CMK (cell line): ENCODE data around the gene AIF1L.
"Not testable (repeated sequence)": the region's sequence is repeated elsewhere in the genome, so short reads cannot be mapped to it uniquely, and the experiment has no call there.

Experiments used
- DNase-seq: peaks from one replicate; pipeline ENCODE4 v3.0.0-alpha.2; 2010; ENCODE audit warnings: low read depth

Gene AIF1L

GRCh38 chr9:131121346-131121745 lies 25.0 kb downstream of the AIF1L start:
- no peak for DNase-seq

DNA sequence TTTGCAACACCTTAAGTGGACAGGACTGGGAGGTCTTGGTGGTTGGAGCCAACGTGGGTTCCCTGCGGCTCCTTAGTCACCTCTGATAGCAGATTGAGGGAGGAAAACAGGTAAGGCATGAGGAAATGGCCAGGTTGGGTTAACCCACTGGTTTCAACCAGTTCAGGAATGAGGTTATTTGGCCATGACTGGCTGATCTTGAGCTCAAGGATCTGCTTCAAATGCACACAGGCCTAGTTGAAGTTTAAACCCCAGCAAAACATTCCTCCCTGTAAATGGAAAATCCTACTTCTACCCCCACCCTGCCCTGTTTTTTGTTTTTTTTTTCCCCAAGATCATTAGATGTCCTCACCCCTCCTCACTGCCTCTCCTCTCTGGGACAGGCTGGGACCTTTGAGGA lies 25.8 kb downstream of the AIF1L start:
- no peak for DNase-seq

GRCh38 chr9:131125038-131125287 lies 28.6 kb downstream of the AIF1L start:
- no peak for DNase-seq

DNA sequence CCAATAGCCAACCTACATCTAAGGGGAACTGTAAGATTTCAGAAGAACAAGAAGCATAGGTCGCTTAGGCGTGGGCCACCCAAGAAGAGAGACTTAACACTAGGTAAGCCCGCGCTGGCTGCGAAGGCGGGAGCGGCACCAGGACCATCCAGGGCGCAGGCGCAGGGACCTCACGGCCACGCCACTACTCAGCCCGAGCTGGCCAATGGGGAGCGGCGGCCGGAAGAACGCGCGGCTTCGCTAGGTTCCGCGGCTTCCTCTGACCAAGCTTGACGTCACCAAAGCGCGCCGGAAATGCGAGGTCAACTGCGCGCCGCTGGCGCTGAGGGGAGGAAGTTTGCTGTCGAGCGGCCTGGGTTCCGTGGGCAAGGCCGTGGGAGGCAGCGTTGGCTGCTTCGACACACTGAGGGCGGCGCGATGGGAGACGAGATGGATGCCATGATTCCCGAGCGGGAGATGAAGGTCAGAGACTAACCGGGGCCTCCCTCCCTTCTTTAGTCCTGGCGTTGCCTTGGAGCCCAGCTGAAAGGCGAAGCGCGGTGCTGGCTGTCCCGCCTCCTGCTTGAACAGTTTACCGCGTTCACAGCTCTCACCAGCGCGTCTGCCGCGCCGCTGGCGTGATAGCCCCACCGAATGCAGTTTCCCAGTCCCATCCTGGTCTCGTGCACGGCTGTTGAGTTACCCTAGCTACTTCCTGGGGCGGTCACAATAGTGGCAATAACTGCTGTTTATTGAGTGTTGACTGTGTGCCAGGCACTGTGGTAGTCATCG lies 29.1 kb downstream of the AIF1L start, which contains the start of gene NUP214:
Gene NUP214, plus strand, starts transcription at position 299 of the 771 bp plus-strand sequence. Its CDS starts 119 bp downstream, at position 418.
- DNase-seq: peak; percentile 71

DNA sequence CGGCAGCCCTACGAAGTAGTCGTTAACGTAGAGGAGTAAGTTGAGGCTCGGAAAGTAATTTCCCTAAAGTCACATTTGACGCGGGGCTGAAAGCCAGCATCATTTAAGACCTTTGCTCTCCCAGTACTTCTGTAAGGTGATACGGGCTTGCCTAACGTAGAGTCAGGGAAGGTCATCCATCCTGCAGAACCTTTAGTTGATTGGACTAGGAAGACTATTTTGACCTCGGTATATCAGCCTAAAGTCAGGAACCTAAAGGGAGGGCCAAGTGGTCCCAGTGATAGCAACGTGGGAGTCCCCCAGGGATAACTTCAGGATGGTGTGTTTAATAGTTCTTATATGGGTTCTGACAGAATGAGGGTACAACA lies 29.7 kb downstream of the AIF1L start:
- no peak for DNase-seq

DNA sequence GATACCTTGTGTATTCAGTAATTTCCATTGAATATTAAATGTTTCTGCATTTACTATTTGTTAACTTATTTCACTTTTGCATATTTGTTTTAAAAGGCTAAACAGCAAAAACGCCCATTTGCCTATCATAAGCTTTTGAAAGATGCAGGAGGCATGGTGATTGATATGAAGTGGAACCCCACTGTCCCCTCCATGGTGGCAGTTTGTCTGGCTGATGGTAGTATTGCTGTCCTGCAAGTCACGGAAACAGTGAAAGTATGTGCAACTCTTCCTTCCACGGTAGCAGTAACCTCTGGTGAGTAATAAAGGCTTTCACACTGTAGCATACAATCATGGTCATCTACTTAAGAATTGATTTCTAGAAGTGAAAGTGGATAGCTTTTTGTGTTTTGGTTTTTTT lies 32.9 kb downstream of the AIF1L start:
- DNase-seq: no peak

GRCh38 chr9:131138676-131139075 lies 42.3 kb downstream of the AIF1L start:
- no peak for DNase-seq

DNA sequence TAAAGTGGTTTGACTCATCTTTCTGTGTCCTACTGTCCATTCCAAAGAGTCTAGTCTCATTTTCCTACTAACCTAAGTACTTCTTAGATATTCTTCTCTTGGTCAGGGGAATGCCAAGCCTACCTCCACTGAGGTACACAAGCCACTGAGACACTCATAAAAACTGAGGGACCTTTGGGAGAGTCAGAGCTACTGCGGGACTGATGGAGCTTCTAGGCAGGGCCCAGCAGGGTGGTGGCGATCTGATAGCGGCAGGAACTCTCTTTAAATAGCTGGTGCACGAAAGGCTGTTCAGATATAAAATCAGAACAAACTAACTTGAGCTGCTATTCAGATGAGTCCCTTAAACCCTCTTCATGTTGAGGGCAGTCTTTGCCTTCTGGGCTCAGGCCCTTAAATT lies 43.8 kb downstream of the AIF1L start:
- DNase-seq: no peak

DNA sequence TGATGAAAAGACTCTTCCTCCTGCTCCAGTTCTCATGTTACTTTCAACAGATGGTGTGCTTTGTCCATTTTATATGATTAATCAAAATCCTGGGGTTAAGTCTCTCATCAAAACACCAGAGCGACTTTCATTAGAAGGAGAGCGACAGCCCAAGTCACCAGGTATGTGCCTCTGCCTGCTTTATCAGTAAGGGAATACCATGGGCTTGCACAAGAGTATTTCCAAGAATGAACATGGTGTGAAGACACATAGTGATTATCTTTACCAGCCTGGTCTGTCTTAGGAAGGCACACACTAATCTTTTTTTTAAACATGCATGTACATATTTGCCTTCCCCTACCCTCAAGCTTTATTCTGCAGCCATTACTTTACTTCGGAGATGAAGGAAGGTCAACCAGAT lies 44.2 kb downstream of the AIF1L start:
- DNase-seq: no peak

DNA sequence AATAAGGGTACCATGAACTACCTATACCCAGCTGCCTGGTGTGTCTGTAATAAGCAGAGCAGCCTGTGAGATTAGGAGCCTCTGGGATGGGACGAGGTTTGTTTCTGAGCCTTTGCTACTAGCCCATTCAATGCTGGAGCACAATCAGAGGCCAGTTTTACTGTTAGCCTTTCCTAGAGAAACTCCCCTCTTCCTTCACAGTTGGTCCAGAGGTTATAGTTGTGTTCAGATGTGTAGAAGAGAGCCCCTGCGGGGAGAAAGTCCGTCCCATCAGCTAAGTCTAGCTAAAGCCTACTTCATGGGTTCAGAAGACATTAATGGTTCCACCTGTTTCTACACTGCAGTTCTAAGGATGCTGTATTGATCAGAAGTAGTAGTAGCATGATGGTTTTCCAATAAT lies 45.8 kb downstream of the AIF1L start:
- no peak for DNase-seq

- DNase-seq: no peak
These were observed 47.9 kb downstream of the AIF1L start for GRCh38 chr9:131144201-131144600.

GRCh38 chr9:131145245-131145644 lies 48.9 kb downstream of the AIF1L start:
- no peak for DNase-seq

DNA sequence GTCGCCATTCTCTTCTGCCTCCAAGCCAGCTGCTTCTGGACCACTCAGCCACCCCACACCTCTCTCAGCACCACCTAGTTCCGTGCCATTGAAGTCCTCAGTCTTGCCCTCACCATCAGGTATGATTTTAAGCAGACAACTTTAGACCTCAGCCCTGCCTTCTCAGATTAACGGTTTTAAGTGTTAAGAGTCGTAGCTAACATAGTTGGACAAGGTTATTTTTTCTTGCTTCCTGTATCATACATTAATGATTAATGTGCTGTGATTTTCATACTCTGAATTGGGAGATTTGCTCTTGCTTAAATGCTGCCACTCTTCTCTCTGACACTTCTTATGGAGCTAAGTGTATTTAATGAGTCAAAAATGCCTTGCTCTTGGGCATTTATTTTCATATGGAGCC lies 49.9 kb downstream of the AIF1L start:
- no peak for DNase-seq

GRCh38 chr9:131148276-131148675 lies 51.9 kb downstream of the AIF1L start:
- no peak for DNase-seq

DNA sequence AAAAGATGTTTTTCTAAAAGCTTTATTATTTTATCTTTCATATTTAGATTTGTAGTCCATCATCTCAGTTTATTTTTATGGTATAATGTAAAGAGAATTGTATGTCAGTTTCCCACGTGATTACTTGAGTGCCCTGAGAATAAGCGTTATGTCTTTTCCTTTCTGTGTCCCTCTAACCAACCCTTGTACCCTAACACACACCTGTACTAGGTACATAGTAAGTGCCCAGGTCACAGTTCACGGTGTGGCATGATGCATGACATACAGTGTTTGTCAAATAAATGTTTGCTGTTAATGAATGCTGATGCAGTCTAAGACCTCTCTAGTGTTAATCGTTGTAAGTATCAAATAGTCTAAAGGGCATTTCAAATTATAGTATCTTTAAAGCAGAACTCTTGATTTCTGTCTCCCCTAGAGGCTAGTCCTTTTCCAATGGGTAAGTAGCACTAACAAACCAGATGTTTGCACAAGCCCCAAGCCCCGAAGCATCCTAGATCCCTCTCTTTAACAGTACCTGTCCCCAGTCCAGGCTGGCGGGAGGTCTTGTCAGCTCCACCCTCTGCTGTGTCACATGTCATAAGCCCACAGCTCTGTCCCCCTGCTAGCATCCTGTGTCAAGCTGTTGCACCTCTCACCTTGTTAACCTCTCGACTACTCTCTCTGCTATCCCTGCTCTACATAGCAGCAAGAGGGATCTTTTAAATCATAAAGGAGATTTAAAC lies 52.8 kb downstream of the AIF1L start:
- DNase-seq: no peak

DNA sequence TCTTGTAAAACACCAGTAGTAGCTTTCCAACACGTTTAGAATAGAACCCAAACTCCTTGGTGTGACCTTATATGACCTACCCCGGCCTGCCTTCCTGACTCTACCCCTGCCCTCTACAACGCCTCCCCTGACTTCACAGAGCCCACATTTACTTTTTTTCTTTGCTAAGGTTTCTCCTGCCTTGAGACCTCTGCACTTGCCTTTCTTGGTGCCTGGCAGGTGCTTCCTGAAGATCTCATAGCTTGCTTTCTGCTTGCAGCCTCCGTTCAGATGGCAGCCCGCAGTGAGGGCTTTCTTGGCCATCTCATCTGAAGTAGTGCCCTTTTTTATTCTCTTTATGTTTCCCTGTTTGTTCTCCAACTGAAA lies 53.3 kb downstream of the AIF1L start:
- no peak for DNase-seq

- no peak for DNase-seq
These were observed 57.3 kb downstream of the AIF1L start for GRCh38 chr9:131153595-131153994.

GRCh38 chr9:131158673-131159072 lies 62.3 kb downstream of the AIF1L start:
- DNase-seq: not testable (repeated sequence)

GRCh38 chr9:131160416-131161112 lies 64.2 kb downstream of the AIF1L start:
- DNase-seq: no peak

GRCh38 chr9:131161585-131161984 lies 65.3 kb downstream of the AIF1L start:
- no peak for DNase-seq

GRCh38 chr9:131162886-131163285 lies 66.6 kb downstream of the AIF1L start:
- DNase-seq: no peak

GRCh38 chr9:131165523-131165922 lies 69.2 kb downstream of the AIF1L start:
- DNase-seq: no peak

DNA sequence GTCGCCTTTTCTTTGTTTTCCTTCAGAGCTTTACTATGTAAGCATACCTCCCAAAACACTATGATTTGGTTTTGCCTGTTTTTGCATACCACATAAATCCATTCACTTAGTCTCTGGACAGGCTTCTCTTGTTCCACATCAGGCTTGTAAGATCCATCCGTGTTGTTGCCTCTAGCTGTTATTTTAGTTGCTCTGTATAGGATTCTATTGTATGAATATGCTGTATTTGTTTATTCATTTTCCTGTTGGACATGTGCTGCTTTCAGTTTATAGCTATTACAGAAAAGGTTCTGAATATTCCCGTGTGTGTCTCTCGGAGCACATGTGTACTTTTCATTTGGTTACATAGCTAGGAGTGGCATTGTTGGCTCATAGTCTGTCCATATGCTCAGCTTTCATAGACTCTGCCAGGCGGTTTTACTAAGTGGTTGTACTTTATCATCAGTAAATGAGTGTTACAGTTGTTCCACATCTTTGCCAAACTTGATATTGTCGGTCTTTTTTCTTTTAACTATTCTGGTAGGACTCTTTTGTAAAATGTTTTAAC lies 70.9 kb downstream of the AIF1L start:
- no peak for DNase-seq
